Mucosa of rectum (tissue), 2 donors: ENCODE data around the gene TNFSF15.

ENCODE experiments used
- H3K27ac ChIP-seq, 2 donors: one replicate each; pipeline ENCODE4 v1.7.0; 2013; ENCODE audit warnings: inconsistent platforms in 2 of 2, low read depth in 2 of 2, low read length in 2 of 2
- H3K27me3 ChIP-seq, 2 donors: one replicate each; pipeline ENCODE4 v1.7.0; 2013; ENCODE audit warnings: low read length in 2 of 2; ENCODE audit not compliant: control insufficient read depth in 2 of 2, insufficient read depth in 2 of 2
- H3K36me3 ChIP-seq, 2 donors: one replicate each; pipeline ENCODE4 v1.7.0; 2013; ENCODE audit warnings: low read length in 2 of 2; ENCODE audit not compliant: control insufficient read depth in 2 of 2, insufficient read depth in 2 of 2
- H3K4me1 ChIP-seq, 2 donors: one replicate each; pipeline ENCODE4 v1.7.0; 2013; ENCODE audit warnings: low read length in 2 of 2, mild to moderate bottlenecking in 1 of 2; ENCODE audit not compliant: control insufficient read depth in 2 of 2, insufficient read depth in 2 of 2
- H3K4me3 ChIP-seq, 2 donors: one replicate each; pipeline ENCODE4 v1.7.0; 2013; ENCODE audit warnings: low read length in 2 of 2
- H3K9ac ChIP-seq, 2 donors: one replicate each; pipeline ENCODE4 v1.7.0; 2013; ENCODE audit warnings: low read length in 2 of 2, low read depth in 1 of 2, mild to moderate bottlenecking in 1 of 2
- H3K9me3 ChIP-seq, 2 donors: one replicate each; pipeline ENCODE4 v1.7.0; 2013; ENCODE audit warnings: low read length in 2 of 2; ENCODE audit not compliant: control insufficient read depth in 2 of 2
- donor health status: healthy.
- donor health status: Normal muscosa, but diverticular disease.

TNFSF15 gene

DNA sequence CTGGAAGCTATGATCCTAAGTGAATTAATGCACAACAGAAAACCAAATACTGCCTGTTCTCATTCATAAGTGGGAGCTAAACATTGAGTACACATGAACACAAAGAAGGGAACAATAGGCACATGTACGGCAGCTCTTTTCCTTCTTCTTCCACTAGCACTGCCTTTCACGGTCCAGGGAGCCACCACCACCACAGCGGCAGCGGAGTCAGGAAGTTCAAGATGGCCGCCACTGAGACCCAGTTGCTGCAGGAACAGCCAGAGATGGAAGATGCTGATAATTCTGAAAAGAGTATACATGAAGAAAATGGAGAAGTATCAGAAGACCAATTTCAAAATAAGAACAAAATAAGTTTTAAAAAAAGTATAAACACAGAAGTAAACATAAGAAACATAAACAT is 39.5 kb upstream of the TNFSF15 start:
- Histone ChIP-seq H3K4me3 (no peak overlapping the region), H3K27me3 (no peaks in the 10 kb centered on the region), H3K27ac (no peak overlapping the region), H3K9ac (no peak overlapping the region), H3K9me3 (no peaks in the 10 kb centered on the region), H3K36me3 (no peaks in the 10 kb centered on the region), H3K4me1 (no peaks in the 10 kb centered on the region)

DNA sequence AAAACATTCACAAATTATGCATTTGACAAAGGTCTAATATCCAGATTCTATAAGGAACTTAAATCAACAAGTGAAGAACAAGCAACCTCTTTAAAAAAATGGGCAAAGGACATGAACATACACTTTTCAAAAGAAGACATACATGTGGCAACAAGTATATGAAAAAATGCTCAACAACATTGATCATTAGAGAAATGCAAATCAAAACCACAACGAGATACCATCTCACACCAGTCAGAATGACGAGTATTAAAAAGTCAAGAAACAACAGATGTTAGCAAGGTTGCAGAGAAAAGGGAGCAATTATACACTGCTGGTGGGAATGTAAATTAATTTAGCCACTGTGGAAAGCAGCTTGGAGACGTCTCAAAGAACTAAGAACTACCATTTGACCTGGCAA is 38.9 kb upstream of the TNFSF15 start:
- H3K9me3 ChIP-seq = no peaks in the 10 kb centered on the region
- H3K27ac ChIP-seq = no peak overlapping the region
- no peaks in the 10 kb centered on the region for H3K27me3 ChIP-seq
- H3K36me3 ChIP-seq = no peaks in the 10 kb centered on the region
- H3K4me1 ChIP-seq = no peaks in the 10 kb centered on the region
- no peak overlapping the region for H3K9ac ChIP-seq
- no peak overlapping the region for H3K4me3 ChIP-seq

DNA sequence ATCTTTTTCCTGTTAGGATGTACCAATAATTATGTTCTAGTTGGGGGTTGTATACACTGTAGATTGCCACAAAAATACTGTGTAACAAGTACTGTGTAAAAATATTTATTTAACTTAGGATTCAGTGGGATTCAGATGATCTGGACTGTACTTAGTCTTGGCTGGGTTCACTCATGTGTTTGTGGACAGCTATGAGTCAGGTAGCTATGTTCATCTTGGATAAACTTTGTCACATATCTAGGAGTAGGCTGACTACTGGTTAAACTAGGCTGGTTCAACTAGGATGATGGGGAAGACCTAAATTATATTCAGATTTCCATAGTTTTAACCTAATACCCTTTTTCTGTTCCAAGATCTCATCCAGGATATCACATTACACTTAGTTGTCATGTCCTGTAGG is 32.1 kb upstream of the TNFSF15 start:
- Histone ChIP-seq H3K9me3 (peaks cover 0 to 2% of the 10 kb centered on the region in 2 donors), H3K27ac (no peak overlapping the region), H3K36me3 (no peaks in the 10 kb centered on the region), H3K4me3 (no peak overlapping the region), H3K27me3 (no peaks in the 10 kb centered on the region), H3K9ac (no peak overlapping the region), H3K4me1 (no peaks in the 10 kb centered on the region)

DNA sequence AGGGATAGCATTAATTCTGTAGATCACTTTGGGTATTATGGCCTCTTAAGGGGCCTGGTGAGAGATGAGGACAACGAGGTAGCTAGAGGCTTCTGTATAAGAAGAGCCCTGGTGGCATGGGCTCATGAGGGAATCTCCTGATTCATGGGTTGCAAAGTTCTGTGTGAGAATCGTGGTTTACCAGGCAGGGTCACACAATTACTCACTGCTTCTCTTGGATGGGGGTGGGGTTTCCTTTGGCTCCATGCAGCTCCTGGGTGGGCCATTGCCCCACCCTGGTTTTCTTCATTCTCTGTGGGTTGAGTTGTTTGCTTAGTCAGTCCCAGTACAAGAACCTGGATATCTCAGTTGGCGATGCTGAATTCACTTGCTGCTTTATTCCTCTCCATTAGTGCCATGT is 30.9 kb upstream of the TNFSF15 start:
- peaks cover 0 to 2% of the 10 kb centered on the region in 2 donors for H3K9me3 ChIP-seq
- no peaks in the 10 kb centered on the region for H3K36me3 ChIP-seq
- no peak overlapping the region for H3K9ac ChIP-seq
- no peaks in the 10 kb centered on the region for H3K4me1 ChIP-seq
- H3K27ac ChIP-seq = no peak overlapping the region
- H3K4me3 ChIP-seq = no peak overlapping the region
- H3K27me3 ChIP-seq = no peaks in the 10 kb centered on the region

DNA sequence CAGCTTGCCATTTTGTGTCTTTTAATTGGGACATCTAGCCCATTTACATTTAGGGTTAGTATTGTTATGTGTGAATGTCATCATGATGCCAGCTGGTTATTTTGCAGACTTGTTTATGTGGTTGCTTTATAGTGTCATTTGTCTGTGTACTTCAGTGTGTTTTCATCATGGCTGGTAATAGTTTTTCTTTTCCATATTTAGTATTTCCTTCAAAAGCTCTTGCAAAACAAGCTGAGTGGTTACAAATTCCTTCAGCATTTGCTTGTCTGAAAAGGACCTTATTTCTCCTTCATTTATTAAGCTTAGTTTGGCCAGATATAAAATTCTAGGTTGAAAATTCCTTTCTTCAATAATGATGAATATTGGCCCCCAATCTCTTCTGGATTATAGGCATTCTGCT is 28.5 kb upstream of the TNFSF15 start:
- peaks cover 0 to 2% of the 10 kb centered on the region in 2 donors for H3K9me3 ChIP-seq
- no peak overlapping the region for H3K9ac ChIP-seq

DNA sequence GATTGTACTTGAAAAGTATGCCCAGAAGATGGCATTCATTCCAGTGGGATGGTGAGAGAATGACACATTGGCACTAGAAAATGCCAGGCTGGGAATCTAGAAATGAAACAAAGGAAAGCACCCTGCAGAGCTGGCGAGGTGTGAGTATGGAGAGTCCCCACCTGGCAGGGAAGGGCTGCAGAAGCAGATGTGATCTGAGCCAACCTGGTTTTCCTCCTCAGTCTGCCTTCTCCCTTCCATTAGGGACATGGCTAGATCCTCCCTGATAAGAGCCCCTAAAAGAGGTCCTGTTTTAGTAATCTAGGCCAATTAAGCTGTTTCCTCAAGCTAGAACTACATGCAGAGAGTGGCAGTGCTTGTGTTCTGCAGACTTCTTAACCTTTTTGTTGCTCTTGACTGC is 24.7 kb upstream of the TNFSF15 start:
- Histone ChIP-seq H3K27me3 (peaks cover 0 to 2% of the 10 kb centered on the region in 2 donors), H3K4me3 (no peak overlapping the region), H3K4me1 (no peaks in the 10 kb centered on the region), H3K9ac (no peak overlapping the region), H3K9me3 (no peaks in the 10 kb centered on the region), H3K27ac (no peak overlapping the region), H3K36me3 (no peaks in the 10 kb centered on the region)

More for the DNA sequence above, 28.5 kb upstream of the TNFSF15 start:
- Histone ChIP-seq H3K27me3 (no peaks in the 10 kb centered on the region), H3K4me1 (no peaks in the 10 kb centered on the region), H3K36me3 (no peaks in the 10 kb centered on the region), H3K27ac (no peak overlapping the region), H3K4me3 (no peak overlapping the region)

DNA sequence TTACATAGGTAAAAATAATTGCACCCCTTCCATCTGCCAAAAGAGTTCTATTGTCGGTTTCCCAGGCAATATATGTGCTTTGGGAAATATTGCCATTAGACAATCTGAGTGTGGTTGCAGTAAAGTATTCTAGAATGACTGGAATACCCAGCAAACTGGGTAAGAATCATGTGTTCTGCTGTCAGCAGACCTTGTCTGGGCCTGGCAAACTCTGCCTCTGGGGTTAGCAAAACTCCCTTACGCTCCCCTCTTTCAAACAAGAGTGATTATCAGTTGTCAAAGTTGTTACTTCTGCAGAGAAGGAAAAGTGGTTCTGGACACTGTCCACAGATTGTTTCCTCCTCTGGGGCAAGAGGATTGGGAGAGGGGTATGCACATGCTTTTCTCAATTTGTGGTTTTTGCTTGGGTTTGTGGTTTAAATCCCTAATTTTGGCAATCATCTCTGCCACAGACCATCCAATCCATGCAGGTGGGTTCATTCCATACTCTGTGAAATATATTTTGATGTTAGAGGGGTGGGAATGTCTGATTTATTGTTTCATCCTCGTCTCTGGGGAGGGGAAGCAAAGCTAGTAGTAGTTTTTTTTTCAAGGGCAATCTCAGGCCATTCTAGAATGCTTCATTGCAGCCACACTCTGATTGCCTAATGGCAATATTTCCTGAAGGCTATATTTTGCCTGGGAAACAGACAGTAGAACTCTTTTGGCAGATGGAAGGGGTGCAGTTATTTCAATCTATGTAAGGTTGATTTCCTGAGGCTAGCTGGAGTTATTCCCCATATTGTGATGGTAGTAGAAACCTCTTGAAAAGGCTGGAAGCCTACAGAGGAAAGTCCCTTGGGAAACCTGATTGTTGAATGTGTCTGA is 24.0 kb upstream of the TNFSF15 start:
- Histone ChIP-seq H3K4me3 (no peak overlapping the region), H3K27ac (no peak overlapping the region), H3K27me3 (peaks cover 0 to 2% of the 10 kb centered on the region in 2 donors), H3K4me1 (no peaks in the 10 kb centered on the region), H3K9ac (no peak overlapping the region), H3K9me3 (no peaks in the 10 kb centered on the region), H3K36me3 (no peaks in the 10 kb centered on the region)

DNA sequence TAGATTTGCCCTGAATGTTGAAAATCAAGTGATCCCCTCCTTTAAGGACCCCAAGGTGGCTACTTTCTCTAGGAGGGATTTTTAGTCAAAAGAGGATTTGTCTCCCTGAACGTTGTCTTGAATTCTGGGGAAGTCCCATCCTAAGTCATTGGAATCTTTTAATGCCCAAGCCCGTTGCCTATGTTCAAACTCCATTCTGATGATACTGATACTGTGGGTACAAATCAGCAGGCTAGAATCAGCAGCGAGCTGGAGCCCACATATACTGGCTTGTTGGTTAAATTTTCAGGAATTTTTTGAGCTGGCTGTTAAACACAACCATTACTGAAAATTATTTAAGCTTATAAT is 22.4 kb upstream of the TNFSF15 start:
- H3K4me3 ChIP-seq = no peak overlapping the region
- no peaks in the 10 kb centered on the region for H3K4me1 ChIP-seq
- peaks cover 0 to 2% of the 10 kb centered on the region in 2 donors for H3K27me3 ChIP-seq
- no peaks in the 10 kb centered on the region for H3K36me3 ChIP-seq
- no peak overlapping the region for H3K9ac ChIP-seq
- no peaks in the 10 kb centered on the region for H3K9me3 ChIP-seq
- no peak overlapping the region for H3K27ac ChIP-seq

DNA sequence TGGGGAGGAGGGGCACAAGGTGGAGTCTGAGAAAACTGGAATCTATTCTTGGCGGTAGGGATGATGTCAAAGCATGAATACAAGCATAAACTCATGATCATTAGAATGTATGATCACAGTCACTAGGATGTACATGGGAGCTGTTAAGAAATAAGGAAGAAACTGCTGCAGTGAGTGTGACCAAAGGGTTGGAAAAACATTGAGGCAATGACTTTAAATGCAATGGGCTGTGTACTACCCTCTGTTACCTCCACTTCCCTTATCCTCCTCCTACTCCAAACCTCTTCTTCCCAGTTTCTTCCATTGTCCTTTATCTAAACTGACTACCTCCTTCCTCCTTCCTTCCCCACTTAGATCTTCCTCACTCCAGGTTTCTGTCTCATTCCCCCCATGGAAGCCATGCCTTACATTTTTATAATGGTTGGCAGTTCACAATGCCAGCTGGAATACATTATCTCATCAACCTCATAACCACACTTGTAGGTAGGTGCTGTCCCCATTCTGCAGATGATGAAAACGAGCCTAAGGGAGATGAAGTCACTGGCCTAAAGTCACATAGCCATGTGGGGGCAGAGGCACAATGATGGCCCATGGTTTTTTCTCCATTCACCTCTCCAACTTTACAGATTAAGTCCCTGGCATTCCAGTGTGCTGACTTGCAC is 21.9 kb upstream of the TNFSF15 start:
- no peak overlapping the region for H3K9ac ChIP-seq
- H3K9me3 ChIP-seq = no peaks in the 10 kb centered on the region
- H3K27ac ChIP-seq = no peak overlapping the region
- H3K36me3 ChIP-seq = no peaks in the 10 kb centered on the region
- H3K4me3 ChIP-seq = no peak overlapping the region
- H3K4me1 ChIP-seq = no peaks in the 10 kb centered on the region
- peaks cover 0 to 2% of the 10 kb centered on the region in 2 donors for H3K27me3 ChIP-seq

DNA sequence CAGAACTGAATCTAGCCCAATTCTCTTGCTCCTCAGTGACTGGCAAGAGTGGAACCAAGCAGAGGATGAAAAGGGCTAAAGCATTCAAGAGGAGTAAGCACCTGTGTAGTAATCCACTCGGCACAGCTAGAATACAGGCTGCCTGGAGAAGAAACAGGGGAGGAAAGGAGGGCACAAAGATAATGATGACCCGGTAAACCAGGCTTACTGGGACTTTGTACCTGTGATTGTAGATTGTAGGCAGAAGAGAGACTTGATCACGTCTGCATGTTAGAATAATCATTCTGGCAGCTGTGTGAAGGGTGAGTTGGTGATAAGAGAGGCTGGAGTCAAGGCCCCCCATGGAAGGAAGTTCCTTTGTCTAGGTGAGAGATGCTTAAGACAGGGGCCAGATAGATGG is 20.6 kb upstream of the TNFSF15 start:
- no peaks in the 10 kb centered on the region for H3K4me1 ChIP-seq
- H3K36me3 ChIP-seq = no peaks in the 10 kb centered on the region
- peaks cover 0 to 2% of the 10 kb centered on the region in 2 donors for H3K27me3 ChIP-seq
- no peaks in the 10 kb centered on the region for H3K9me3 ChIP-seq
- no peak overlapping the region for H3K4me3 ChIP-seq
- no peak overlapping the region for H3K27ac ChIP-seq
- no peak overlapping the region for H3K9ac ChIP-seq
